ENCODE results near the gene ACOT8.

The ACOT8 gene

GRCh38 chr20:45827030-45827652 lies 30.1 kb downstream of the ACOT8 start, which contains the start of gene TNNC2:
Gene TNNC2, minus strand, starts transcription at chr20:45827312. Its CDS starts 64 bp downstream, at chr20:45827248.
- ChIA-PET POLR2A (ENCODE audit: low non-redundant PET) (interaction anchor here (0.7 to 0.9 kb wide), 3 partner anchors 22 to 657 kb away, joined by 3 to 4 read pairs (median 3); no protein-coding TSS in a partner anchor), CTCF (no interaction called here)
- peak within 1 kb of the TSS; percentile 2 for H3K27ac ChIP-seq
- DNase-seq (ENCODE audit: low spot score), result no peak
- no peak for TF ChIP-seq CTCF (conservative IDR thresholded peaks at IDR 0.05; ENCODE audit: low read depth)

GRCh38 chr20:45826381-45827019 lies 30.7 kb downstream of the ACOT8 start:
- TF ChIP-seq CTCF (conservative IDR thresholded peaks at IDR 0.05; ENCODE audit: low read depth), result no peak
- DNase-seq (ENCODE audit: low spot score), result no peak
- CTCF ChIA-PET, result interaction anchor here (0.5 to 0.6 kb wide), 3 partner anchors 142 to 326 kb away, joined by 3 to 4 read pairs (median 3); no protein-coding TSS in a partner anchor
- POLR2A ChIA-PET (ENCODE audit: low non-redundant PET), result interaction anchor here (0.7 kb wide), 1 partner anchor 22 kb away, joined by 3 read pairs; no protein-coding TSS in a partner anchor
- H3K27ac ChIP-seq, result peak overlapping the region; percentile 2

- H3K27ac ChIP-seq, result no peak overlapping the region
- CTCF ChIA-PET, result interaction anchor here (0.6 to 1.2 kb wide), 4 partner anchors 16 to 130 kb away, joined by 3 to 7 read pairs (median 4); no protein-coding TSS in a partner anchor
- POLR2A ChIA-PET (ENCODE audit: low non-redundant PET), result interaction anchor here (0.6 to 1.2 kb wide), 3 partner anchors 9 to 32 kb away, joined by 3 to 4 read pairs (median 4); partner anchors contain the start of gene SNX21
- DNase-seq (ENCODE audit: low spot score), result peak; percentile 46
- no peak; the same call in 1 of the 2 replicates for TF ChIP-seq CTCF (conservative IDR thresholded peaks at IDR 0.05; ENCODE audit: low read depth)
These were observed 33.0 kb downstream of the ACOT8 start for GRCh38 chr20:45823949-45824835.

- TF ChIP-seq CTCF (conservative IDR thresholded peaks at IDR 0.05; ENCODE audit: low read depth), result no peak
- no peak overlapping the region for H3K27ac ChIP-seq
- CTCF ChIA-PET, result interaction anchor here (0.6 to 1.2 kb wide), 3 partner anchors 9 to 139 kb away, joined by 3 to 4 read pairs (median 3); no protein-coding TSS in a partner anchor
- POLR2A ChIA-PET (ENCODE audit: low non-redundant PET), result interaction anchor here (0.5 kb wide), 1 partner anchor 33 kb away, joined by 4 read pairs; no protein-coding TSS in a partner anchor
- peak; percentile 49 for DNase-seq (ENCODE audit: low spot score)
These were observed 34.3 kb downstream of the ACOT8 start for GRCh38 chr20:45822857-45823256.

- H3K27ac ChIP-seq, result no peak overlapping the region
- ChIA-PET POLR2A (ENCODE audit: low non-redundant PET) (interaction anchor here (0.5 kb wide), 1 partner anchor 34 kb away, joined by 4 read pairs; no protein-coding TSS in a partner anchor), CTCF (no interaction called here)
- no peak for DNase-seq (ENCODE audit: low spot score)
- TF ChIP-seq CTCF (conservative IDR thresholded peaks at IDR 0.05; ENCODE audit: low read depth), result no peak
These were observed 35.2 kb downstream of the ACOT8 start for GRCh38 chr20:45821947-45822346.
